Liver (tissue), 3 donors: ENCODE measurements around the gene TMEM135.

Source experiments
- RAD21 ChIP-seq, 2 donors: IDR thresholded peaks; 2 replicates each; pipeline ENCODE4 v1.6.1; 2016; ENCODE audit warnings: antibody characterized with exemption in 2 of 2, mild to moderate bottlenecking in 2 of 2
- TAF1 ChIP-seq: conservative IDR thresholded peaks from 2 replicates; pipeline ENCODE4 v1.6.1; 2016; ENCODE audit warnings: antibody characterized with exemption, mild to moderate bottlenecking
- TF ChIP-seq, protein P1 (sequence below): fragments of 150-350 bp; IDR thresholded peaks from 2 replicates; pipeline ENCODE4 v1.5.1; 2017; ENCODE audit warnings: improper control_type of control experiment, low read depth, low read length; ENCODE audit not compliant: missing input control
- TF ChIP-seq, protein P2 (sequence below): IDR thresholded peaks from 2 replicates; pipeline ENCODE4 v1.6.1; 2016; ENCODE audit warnings: antibody characterized with exemption
- donor health status: healthy.
- donor health status: healthy.

DNA sequence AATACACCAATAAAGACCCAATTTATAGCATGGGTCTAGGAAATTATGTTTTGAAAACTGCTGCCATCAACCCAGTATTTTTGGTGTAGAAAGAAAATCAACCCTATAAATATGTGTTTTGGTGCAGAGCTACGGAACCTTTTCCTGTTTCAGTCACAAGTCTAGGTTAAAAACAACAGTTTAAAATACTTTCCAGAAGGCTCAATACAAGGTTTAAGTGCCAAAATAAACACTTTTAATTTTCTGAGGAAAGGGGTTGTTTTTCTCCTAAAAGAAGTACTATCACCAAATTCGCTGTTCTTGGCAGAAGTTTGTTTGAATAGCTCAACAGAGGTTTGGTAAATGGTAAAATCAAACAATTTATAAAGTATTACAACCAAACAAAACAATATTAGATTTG, 201.3 kb downstream of the TMEM135 start:
- TF ChIP-seq, protein P1, sequence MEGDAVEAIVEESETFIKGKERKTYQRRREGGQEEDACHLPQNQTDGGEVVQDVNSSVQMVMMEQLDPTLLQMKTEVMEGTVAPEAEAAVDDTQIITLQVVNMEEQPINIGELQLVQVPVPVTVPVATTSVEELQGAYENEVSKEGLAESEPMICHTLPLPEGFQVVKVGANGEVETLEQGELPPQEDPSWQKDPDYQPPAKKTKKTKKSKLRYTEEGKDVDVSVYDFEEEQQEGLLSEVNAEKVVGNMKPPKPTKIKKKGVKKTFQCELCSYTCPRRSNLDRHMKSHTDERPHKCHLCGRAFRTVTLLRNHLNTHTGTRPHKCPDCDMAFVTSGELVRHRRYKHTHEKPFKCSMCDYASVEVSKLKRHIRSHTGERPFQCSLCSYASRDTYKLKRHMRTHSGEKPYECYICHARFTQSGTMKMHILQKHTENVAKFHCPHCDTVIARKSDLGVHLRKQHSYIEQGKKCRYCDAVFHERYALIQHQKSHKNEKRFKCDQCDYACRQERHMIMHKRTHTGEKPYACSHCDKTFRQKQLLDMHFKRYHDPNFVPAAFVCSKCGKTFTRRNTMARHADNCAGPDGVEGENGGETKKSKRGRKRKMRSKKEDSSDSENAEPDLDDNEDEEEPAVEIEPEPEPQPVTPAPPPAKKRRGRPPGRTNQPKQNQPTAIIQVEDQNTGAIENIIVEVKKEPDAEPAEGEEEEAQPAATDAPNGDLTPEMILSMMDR = no peak
- TF ChIP-seq RAD21 (IDR thresholded peaks at IDR 0.05) (no peak), TAF1 (no peak)
- TF ChIP-seq, protein P2, sequence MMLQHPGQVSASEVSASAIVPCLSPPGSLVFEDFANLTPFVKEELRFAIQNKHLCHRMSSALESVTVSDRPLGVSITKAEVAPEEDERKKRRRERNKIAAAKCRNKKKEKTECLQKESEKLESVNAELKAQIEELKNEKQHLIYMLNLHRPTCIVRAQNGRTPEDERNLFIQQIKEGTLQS = no peak
